SH-SY5Y (cell line): ENCODE data around the gene HERC2.

ENCODE experiments used
- GATA2 ChIP-seq: IDR thresholded peaks from 2 replicates; pipeline ENCODE4 v1.6.1; 2011; ENCODE audit warnings: mild to moderate bottlenecking, low read depth, low read length
- GATA3 ChIP-seq: IDR thresholded peaks from 2 replicates; pipeline ENCODE4 v1.6.1; 2011; ENCODE audit warnings: low read depth, mild to moderate bottlenecking, low read length, moderate library complexity

HERC2 gene

DNA sequence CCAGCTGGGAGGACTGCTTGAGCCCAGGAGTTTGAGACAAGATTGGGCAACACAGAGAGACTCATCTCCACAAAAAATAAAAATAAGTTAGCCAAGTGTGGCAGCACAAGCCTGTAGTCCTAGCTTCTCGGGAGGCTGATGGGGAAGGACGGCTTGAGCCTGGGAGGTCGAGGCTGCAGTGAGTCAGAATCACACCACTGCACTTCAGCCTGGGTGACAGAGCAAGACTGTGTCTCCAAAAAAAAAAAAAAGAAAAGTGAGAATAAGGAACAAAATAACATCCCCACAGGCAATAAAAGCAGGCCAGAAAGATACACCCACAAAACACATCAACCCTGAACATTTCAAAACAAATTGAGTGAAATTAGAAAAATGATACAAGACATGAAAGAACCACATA is 174.2 kb downstream of the HERC2 start:
- TF ChIP-seq GATA3: no peak
- no peak for TF ChIP-seq GATA2

DNA sequence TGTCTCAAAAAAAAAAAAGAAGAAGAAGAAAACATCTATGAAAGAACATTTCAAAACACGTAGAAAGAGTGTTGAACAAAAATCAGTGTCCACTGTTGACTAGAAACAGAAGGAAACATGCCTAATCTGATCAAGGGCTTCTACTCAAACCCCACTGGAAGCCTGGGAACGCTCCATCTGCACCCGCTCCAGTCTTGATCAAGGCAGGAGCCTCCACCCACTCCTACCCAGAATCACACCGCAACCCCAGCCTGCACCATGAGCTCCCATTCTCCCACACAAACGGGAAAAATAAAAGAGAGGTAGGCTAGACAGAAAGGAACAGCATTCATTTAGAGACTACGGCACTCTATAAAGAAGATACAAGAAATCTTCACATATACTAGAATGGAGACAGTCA is 181.9 kb downstream of the HERC2 start:
- TF ChIP-seq GATA3 (no peak), GATA2 (no peak)

DNA sequence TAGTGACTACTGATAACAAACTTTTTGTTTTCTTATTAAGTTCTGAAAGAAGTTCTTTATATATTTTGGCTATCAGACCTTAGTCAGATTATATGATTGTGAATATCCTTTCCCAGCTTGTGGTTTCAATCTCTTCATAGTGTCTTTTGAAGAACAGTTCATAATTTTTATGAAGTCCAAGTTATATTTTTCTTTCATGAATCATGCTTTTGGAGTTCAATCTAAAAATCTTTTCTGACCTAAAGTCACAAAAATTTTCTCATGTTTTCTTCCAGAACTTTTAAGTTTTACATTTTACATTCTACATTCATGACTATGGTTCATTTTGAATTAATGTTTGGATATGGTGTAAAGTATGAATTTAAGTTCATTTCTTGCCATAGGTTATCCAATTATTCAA is 188.7 kb downstream of the HERC2 start:
- TF ChIP-seq GATA2: no peak
- no peak for TF ChIP-seq GATA3

DNA sequence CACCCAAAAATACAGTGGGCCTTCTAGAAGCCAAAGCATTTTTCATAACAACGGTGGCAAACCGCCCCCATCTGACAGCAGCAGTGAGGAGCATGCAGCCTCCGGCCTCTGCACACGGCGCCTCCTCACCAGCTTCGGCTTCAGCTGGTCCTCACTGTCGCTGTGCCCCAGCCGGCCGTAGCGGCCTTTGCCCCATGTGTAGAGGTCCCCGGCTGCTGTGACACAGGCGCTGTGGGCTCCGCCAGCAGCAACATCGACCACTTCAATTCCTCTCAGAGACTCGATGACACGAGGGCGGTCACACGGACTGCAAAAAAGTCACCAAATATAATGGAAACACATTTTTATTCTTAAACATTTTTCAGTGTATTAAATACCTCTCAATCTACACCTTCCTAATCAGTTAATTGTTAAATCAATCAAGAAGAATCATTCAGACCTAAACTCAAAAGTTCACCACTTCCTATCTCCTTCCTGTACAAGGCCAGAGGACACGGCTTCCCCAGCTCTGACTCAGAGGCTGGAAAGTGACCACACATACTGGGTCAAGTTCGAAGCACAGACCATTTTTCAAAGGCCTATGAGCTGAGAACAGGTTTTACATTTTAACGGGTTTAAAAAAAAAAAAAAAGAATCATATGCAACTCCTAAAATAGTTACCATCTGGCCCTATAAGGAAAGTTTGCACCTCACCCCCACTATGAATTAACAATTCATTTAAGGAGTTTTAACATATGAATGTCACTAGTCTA is 189.3 kb downstream of the HERC2 start:
- TF ChIP-seq GATA3 (no peak), GATA2 (no peak)

DNA sequence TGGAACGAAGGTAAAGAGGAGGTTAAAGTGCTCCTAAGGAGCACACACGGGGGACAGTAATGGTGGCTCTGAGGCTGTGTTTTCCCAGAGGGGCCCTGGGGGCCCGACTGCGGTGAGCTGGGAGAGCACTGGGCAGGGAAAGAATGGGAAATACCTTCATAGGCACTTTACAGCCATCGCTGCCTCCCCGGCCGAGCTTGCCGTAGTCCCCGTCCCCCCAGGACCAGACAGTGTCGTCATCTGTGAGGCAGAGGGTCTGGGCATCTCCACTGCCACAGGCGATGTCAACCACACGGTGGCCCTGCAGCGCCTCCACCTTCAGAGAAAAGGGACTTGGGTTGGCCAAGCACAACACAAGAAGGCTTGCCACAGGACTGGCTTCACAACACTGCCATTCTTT is 190.0 kb downstream of the HERC2 start:
- TF ChIP-seq GATA2: no peak
- no peak for TF ChIP-seq GATA3

DNA sequence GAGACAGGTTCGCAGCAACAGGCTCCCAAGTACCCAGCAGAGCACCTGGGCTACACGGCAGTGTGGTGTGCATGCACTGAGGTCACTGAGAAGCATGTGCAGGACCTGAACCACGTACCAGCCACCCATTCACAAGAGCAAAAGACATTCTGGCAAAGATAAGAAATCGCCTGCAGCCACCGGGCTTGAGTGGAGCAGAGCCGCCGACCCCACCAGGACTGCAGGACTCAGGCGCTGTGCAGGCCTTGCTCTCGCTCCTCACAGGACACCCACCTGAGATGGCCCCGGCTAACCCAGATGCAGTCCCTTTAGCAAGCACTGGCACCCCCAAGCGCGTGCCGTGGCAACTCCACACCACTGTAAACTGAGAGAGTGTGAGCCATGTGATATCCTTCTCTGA is 190.6 kb downstream of the HERC2 start:
- no peak for TF ChIP-seq GATA3
- TF ChIP-seq GATA2: no peak

DNA sequence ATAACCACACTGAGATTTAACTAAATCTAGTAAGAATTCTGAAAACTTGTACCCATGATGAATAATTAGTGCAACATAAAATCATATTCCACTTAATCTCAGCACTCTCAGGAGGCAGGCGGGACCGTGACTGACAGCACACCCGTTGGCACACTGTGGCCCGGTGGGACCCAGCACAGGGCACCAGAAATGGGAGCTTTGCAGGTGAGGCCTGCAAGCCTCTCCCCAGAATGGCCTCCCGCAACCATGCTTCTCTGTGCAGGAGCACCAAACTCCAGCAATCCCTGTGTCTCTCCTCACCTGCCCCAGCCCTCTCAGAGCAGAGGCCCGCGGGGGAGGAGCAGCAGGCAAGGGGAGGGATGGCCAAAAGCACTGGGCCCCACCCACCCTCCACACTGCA is 191.3 kb downstream of the HERC2 start:
- no peak for TF ChIP-seq GATA3

DNA sequence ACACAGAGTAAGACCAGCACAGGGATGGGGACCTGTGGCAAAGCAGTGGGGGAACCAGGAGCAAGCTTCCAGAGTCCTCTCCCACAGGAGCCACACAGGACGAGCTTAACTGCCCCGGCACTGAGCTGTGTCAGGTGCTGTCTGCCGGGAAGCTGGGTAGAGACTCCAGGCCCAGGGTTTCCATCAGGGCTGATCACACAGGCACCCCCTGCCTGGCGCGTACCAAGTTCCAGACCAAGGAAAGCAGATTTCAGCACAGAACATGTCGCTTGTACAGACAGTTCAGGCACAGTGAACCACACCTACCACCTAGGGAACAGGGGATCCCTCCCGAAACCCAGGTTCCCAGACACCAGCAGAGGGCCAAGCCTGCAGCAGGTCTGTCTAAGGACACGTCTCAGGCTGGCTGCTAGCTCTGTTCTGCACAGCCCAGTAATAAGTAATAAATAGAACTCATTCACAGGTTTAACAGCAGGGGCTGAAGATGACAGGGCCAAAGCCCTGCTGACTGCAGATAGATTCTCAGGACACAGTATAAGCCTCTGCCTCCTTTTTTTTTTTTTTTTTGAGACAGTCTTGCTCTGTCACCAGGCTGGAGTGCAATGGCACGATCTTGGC is 192.6 kb downstream of the HERC2 start:
- TF ChIP-seq GATA3 (no peak), GATA2 (no peak)

DNA sequence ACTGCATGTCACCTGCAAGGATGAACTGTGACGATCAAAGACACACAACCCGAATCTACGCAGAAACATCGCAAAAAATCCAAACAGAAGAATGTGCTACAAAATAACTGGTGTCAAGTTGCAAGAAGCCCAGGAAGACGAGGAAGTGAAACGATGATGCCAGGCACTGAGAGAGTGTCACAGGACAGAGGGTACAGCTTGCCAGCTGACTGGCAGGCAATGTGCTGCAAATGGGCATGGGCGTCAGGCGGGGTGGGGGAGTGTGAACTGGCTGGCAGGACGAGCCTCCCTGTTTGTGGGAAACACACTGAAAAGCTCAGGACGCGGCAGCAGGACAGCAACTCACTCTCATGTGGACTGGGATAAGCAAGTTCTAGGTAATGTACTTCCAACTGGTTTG is 193.9 kb downstream of the HERC2 start:
- no peak for TF ChIP-seq GATA3
- no peak for TF ChIP-seq GATA2

DNA sequence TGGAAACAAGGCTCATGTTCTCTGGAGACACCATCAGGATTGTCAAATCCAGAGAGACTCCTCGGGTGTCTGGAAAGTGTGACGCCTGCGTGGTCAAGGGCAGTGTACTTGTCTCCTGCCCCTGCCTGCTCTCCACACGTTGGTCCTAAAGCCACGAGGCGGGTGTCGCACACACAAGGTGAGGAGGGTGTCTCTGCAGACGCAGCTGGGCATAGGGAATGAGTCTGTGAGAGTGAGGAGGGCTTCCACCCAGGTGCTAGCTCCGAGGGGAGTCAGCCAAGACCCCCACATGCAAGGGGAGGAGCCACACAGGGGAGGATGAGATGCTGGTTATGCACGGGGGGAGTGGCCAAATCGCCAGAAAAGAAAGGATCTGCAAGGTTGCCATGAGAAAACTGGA is 194.9 kb downstream of the HERC2 start:
- TF ChIP-seq GATA3: no peak
- TF ChIP-seq GATA2: no peak

DNA sequence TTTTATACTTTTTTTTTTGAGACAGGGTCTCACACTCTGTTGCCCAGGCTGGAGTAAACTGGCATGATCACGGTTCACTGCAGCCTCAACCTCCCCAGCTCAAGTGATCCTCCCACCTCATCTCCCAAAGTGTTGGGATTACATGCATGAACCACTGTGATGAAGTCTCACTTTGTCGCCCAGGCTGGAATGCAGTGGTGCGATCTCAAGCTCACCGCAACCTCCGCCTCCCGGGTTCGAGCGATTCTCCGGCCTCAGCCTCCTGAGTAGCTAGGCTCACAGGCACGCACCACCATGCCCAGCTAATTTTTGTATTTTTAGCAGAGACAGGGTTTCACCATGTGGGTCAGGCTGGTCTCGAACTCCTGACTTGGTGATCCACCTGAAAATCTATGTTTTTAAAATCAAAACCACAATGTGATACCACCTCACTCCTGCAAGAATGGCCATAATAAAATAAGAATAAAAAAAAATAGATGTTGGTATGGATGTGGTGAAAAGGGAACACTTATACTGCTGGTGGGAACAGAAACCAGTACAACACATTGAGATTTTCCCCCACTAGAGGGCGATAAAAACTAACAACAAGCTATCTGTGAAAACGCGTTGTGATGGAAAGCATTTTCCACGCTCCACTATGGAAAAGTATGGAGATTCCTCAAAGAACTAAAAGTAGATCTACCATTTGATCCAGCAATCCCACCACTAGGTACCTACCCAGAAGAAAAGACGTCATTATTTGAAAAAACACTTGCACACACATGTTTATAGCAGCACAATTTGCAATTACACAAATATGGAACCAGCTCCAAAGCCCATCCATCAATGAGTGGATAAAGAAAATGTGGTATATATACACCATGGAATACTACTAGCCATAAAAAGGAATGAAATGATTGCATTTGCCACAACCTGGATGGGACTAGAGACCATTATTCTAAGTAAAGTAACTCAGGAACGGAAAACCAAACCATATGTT is 196.0 kb downstream of the HERC2 start:
- TF ChIP-seq GATA3 (no peak), GATA2 (no peak)

DNA sequence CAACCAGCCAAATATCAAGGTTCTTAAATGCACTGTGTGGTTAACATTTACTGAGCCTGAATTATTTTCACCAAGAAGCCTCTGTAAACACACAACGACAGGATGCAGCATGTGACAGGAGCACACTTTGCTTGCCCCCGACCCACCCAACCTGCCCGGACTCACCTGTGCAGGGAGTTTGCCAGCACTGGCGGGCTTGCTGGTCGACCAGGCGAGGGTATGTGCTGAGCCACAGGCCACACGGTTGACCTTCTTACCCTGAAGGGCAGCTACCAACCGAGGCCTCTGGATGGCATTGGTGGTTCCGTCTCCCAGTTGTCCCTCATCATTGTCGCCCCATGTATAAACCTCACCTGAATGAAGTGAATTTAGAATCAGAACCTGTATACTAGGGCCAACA is 197.1 kb downstream of the HERC2 start:
- no peak for TF ChIP-seq GATA3
- no peak for TF ChIP-seq GATA2

DNA sequence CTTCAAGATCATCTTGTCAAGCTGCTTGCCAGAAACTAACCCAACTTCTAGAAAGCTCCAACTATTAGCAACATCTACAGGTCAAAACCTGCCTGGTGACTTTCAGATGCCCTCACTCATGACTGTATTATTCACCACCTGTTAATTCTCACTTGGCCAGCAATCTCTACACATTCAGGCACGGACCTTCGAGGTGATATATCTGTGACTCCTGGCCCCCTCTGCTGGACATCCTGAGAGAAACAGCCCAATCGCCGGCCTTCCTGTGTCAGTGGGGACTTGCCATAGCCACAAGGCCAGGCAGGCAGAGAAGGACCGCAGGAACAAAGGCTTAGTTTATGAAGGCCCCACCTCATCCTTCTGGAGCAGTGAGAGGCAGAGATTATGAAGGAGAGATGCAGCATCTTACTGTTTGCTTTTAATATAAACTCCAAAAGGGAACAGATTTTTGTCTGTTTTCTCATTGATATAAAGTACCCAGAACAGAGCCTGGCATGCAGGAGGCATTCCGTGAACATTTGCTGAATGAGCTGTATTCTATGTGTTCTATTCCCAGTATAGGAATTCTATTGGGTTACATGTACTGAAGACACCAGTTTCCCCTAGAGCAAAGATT is 198.5 kb downstream of the HERC2 start:
- no peak for TF ChIP-seq GATA3
- TF ChIP-seq GATA2: no peak
